COLO668 (cell line): ENCODE measurements around the gene SSB.
"Not testable (repeated sequence)": the region's sequence is repeated elsewhere in the genome, so short reads cannot be mapped to it uniquely, and the experiment has no call there.

Source experiments
- DNase-seq: peaks from one replicate; lab custom pipeline; 2025; ENCODE audit not compliant: unreplicated experiment; lab: John Stamatoyannopoulos, UW

The SSB gene

DNA sequence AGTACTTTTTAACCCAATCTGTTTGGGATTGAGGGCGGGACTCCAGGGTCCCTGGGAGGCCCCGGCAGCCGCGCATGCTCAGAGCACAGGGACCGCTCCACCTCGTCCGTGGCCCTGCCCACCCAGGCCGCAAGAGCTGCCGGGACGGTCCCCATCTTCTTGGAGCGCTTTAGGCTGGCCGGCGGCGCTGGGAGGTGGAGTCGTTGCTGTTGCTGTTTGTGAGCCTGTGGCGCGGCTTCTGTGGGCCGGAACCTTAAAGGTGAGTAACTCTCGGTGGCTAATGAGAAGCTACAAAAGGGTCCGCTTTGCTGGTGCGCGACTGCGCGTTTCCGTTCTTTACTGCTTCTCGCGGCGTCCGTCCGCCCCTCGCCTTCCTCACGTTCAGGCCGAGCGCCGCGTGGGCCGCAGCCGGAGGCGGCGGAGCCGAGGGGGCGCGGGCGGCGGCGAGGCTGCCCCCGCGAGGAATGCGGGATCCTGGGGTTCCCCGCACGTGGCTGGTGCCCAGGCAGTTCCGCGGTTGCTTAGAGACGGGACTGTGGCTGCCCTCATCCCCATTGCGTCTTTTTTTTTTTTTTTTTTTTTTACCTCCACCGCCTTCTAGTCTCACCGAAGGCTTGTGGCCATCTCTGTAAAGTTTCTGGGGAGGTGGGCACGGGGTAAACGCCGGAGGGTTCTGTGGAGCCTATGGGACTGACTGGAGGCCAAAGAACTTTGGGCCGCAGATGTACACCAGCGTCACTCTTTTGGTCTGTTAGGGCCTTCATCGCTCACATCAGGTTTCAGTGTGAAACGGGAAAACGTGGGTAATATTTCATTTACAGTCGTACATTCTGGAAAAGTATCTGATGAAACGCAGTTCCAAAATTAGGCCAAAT, at the start of gene SSB:
Gene SSB, plus strand, starts transcription at position 154 of the 875 bp plus-strand sequence. CDS start 2,090 bp downstream, outside the sequence.
- peak; percentile 93 for DNase-seq

DNA sequence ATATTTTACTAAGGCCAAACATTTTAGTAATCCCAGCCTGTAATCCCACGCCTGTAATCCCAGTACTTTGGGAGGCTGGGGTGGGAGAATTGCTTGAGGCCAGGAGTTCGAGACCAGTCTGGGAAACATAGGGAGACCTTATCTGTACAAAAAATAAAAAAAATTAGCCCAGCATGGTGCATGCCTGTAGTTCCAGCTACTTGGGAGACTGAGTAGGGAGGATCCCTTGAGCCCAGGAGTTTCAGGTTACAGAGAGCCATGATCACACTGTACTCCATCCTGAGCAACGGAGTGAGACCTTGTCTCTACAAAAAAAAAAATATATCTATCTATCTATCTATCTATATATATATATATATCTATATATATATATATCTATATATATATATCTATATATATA, 45.9 kb upstream of the SSB start:
- no peak for DNase-seq

DNA sequence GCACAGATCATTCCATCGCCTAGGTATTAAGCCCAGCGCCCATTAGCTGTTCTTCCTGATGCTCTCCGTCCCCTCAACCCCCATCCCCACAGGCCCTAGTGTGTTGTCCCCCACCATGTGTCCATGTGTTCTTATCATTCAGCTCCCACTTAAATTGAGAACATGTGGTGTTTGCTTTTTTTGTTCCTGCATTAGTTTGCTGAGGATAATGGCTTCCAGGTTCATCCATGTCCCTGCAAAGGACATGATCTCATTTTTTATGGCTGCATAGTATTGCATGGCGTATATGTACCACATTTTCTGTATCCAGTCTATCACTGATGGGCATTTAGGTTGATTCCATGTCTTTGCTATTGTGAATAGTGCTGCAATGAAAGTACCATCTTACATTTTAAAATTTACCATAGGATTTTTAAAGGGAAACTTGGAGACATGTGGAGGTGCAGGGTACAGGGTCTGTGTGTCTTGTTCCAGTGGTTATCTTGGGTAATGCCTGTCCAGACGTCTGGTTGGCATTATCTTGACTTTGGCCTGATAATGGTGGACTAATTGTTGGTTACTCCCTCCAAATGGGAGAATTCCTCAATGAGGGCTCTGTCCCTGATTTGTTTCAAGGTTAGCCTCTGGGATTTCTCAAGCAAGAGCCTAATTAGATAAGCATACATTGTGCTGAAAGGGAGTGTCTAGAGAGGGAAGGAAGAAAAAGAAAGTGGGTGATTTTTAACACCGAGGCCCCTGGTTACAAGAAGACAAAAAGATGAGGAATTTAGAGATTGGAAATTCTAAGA, 43.4 kb upstream of the SSB start:
- no peak for DNase-seq

GRCh38 chr2:169756342-169756741, 42.3 kb upstream of the SSB start:
- no peak for DNase-seq

GRCh38 chr2:169757356-169757755, 41.3 kb upstream of the SSB start:
- DNase-seq = no peak

DNA sequence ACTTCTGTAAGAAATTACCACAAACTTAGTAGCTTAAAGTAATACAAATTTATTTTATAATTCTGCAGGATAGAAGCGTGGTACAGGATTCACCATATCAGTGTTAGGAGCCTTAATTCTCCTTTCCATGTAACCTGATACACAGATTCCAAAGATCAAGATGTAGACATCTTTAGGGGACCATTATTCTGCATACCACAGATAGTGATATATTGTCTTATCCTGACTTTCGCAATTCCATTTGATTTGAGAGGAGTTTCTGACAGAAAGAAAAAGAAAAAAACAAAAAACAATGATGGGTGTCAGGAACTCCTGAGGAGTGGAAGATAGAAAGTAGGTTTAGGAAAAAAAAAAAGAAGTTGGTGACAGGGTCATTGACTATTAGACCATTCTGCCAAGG, 40.9 kb upstream of the SSB start:
- DNase-seq = no peak

GRCh38 chr2:169759987-169760386, 38.7 kb upstream of the SSB start:
- no peak for DNase-seq

DNA sequence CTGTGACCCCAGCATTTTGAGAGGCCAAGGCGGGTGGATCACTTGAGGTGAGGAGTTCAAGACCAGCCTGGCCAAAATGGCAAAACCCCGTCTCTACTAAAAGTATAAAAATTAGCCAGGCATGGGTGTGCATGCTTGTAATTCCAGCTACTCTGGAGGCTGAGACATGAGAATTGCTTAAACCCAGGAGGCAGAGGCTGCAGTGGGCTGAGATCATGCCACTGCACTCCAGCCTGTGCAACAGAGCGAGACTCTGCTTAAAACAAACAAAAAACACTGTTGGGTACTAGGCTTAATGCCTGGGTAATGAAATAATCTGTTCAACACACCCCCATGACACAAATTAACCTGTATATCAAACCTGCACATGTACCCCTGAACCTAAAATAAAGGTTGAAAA, 37.9 kb upstream of the SSB start:
- DNase-seq = not testable (repeated sequence)

DNA sequence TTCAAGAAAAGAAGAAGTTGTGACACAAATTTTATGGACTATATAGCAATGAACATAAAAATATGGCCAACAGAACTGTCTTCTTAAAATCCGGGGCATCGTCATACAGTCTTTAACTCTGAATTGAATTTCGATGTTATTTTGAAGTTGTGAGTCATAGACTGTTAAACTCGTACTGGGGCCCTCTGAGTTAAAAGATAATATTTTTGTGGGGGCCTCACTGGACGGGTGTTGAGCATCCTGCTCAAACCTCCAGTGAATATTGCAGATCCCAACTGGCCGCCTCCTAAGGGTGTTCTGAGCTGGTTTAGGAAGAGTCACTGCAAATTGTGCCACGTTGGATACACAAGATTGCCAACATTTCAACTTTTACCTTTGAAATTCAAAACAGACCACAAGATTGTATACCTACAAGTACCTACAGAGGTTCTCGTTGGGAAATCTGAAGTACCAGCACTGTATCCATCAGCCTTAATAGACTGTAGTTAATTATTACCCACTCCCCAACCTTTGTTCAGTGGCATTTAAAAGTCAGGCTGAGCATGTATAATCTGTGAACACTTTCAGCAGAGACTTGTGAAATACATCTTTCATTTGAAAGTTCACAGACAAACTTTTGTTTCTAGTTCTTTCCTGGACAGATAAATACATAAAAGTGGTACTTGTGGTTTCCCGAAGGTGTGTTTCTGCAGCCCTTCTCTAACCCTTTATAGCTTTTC, 37.3 kb upstream of the SSB start:
- DNase-seq = no peak

DNA sequence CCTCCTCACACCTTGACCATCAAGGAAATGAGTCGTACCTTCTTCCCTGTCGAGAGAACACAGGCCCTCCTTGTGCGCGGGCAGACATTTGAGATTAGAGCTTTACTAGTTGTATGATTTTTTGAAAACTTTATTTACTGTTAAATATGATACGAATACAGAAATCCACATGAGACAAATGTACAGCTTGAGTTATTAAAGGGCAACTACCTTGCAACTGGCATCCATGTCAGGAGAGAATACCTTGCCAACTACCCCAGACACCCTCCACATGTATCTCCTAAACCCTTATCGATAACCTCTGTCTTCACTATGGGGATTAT, 36.7 kb upstream of the SSB start:
- no peak for DNase-seq

- DNase-seq = no peak
Observed at GRCh38 chr2:169765523-169765922, 33.1 kb upstream of the SSB start.

- DNase-seq = peak; percentile 42
Observed at GRCh38 chr2:169767243-169767888, 31.3 kb upstream of the SSB start.

- DNase-seq = no peak
Observed at GRCh38 chr2:169768262-169768995, 30.2 kb upstream of the SSB start.

DNA sequence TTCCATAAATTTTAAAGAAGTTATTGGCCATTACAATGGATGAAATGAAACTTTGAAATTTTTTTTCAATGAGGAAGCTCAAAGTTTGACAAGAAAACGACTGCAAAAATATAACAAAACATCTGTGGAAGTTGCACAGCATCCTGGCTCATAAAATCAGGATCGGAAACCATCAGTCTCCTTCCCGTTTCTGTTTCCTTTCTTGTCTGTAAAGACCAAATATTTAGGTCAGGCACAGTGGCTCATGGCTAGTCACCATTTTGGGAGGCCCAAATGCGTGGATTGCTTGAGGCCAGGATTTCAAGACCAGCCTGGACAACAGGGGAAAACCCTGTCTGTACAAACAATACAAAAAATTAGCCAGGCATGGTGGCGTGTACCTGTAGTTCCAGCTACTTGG, 27.6 kb upstream of the SSB start:
- DNase-seq = no peak

- DNase-seq = no peak
Observed at GRCh38 chr2:169771612-169772011, 27.1 kb upstream of the SSB start.

GRCh38 chr2:169772651-169773050, 26.0 kb upstream of the SSB start:
- DNase-seq = no peak

DNA sequence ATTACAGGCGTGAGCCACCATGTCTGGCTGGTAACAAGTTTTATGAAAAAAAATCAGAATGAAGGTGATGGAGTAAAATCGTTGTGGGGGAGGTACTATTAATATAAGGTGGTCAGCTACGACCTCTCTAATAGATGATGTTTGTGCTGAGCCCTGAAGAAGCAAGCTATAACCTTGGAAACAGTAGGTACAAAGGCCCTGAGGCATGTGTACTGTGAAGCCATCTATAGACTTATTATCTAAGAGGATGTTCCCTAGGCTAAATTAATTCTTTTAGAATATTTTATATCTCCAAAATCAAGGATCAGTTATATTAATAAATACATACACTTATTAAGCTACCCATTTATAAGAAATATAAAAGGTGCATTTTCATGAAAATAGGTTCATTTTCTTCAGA, 23.3 kb upstream of the SSB start:
- DNase-seq = no peak

GRCh38 chr2:169775765-169776164, 22.9 kb upstream of the SSB start:
- no peak for DNase-seq

GRCh38 chr2:169776252-169776761, 22.4 kb upstream of the SSB start:
- no peak for DNase-seq

- DNase-seq = no peak
Observed at GRCh38 chr2:169778446-169778845, 20.2 kb upstream of the SSB start.
